Esophagus muscularis mucosa (tissue), 4 donors: ENCODE measurements around the gene CTXN3.
"Not testable (repeated sequence)": the region's sequence is repeated elsewhere in the genome, so short reads cannot be mapped to it uniquely, and the experiment has no call there.

Source experiments
- CTCF ChIP-seq, 3 experiments: fragments of 200-600 bp in 2 of 3; fragments of 450-650 bp in 1 of 3; sonication (generic) in 2 of 3; IDR thresholded peaks; one replicate each; pipeline ENCODE4 v1.5.1; 2017 to 2019; ENCODE audit warnings: antibody characterized with exemption in 3 of 3, mild to moderate bottlenecking in 2 of 3, moderate library complexity in 1 of 3
- EP300 ChIP-seq: sonication (generic); formaldehyde crosslinking; IDR thresholded peaks from one replicate; pipeline ENCODE4 v1.6.1; 2017; ENCODE audit warnings: antibody characterized with exemption
- POLR2A ChIP-seq: fragments of 450-650 bp; IDR thresholded peaks from one replicate; pipeline ENCODE4 v1.6.1; 2017; ENCODE audit warnings: antibody characterized with exemption, moderate library complexity, mild to moderate bottlenecking, low read depth

- not testable (repeated sequence) for TF ChIP-seq CTCF (IDR thresholded peaks at IDR 0.05); POLR2A; EP300
Observed at GRCh38 chr5:127679691-127680330, 30.9 kb downstream of the CTXN3 start.
